Measurements from ENCODE around the gene NAP1L1.

NAP1L1 gene

GRCh38 chr12:76083246-76083903, 1.1 kb downstream of the NAP1L1 start:
- no peak for DNase-seq (ENCODE audit: low read depth)

GRCh38 chr12:76081909-76082308, 2.6 kb downstream of the NAP1L1 start:
- no peak for DNase-seq (ENCODE audit: low read depth)

- DNase-seq (ENCODE audit: low read depth) = no peak
Measured at GRCh38 chr12:76080729-76081415, 3.6 kb downstream of the NAP1L1 start.

DNA sequence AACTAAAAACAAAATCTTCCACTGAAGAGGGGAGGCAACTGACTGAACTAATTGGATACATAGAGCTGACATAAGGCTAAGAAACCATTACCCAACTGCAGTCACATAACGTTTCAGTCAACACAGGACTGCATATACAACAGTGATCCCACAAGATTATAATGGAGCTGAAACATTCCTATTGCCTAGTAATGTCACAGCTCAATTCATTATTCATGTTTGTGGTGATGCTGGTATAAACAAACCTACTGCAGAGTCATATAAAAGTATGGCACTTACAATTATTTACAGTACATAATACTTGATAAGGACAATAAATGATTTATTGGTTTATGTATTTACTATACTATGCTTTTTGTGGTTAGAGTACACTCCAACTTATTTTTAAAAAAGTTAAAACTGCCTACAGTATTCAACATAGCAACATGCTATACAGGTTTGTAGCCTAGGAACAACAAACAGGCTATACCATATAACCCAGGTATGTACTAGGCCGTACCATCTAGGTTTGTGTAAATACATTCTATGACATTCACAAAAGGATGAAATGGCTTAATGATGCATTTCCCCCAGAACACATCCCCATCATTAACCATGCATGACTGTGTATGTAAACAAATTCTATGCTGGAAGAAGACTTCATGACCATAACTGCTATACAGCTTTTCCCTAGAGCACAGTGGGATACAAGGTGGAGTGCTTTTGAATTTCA, 4.3 kb downstream of the NAP1L1 start:
- no peak for DNase-seq (ENCODE audit: low read depth)

GRCh38 chr12:76078748-76079147, 5.7 kb downstream of the NAP1L1 start:
- DNase-seq (ENCODE audit: low read depth) = no peak

DNA sequence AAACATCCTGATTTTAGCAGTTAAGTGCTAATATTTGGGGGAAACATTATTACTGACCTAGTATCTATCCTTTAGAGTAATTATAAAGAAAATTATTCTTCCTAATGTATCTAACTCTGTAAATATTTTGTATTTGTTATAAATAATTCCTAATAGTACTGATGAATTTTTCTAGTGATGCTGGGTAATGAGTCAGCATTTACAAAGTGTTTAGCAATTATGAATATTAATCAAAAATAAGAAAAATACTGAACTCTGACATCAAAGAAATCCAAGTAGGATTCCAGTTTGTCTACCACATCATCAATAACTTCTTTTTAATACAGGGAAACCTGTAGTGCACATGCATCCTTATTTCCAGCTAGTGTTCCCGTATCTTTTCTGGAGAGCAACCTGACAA, 9.0 kb downstream of the NAP1L1 start:
- no peak for DNase-seq (ENCODE audit: low read depth)

DNA sequence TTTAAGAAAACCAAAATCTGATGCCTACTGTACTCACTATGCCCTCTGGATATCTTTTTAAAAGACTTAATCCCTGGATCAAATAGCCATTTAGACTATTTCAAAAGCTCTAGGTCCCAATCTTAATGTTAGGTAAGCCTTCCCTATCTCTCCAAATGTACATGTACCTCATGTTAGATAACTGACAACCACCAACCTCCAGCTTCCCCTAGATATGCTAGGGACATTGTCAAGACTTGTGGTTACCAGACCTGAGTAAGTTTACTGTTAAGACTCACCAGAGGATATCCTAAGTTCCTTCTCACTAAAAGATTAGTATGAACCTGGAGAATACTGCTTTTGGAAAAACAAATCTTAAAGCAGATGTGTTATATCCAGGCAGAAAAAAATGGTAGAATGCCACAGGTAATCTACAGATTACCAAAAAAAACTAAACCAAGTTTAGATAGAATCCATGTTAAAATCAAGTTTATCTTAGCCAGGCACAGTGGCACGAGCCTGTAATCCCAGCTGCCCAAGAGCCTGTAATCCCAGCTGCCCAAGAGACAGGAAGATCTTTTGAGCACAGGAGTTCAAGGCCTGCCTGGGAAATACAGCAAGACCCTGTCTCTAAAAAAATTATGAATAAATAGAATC, 9.7 kb downstream of the NAP1L1 start:
- no peak for DNase-seq (ENCODE audit: low read depth)

GRCh38 chr12:76073561-76073960, 10.9 kb downstream of the NAP1L1 start:
- no peak for DNase-seq (ENCODE audit: low read depth)

DNA sequence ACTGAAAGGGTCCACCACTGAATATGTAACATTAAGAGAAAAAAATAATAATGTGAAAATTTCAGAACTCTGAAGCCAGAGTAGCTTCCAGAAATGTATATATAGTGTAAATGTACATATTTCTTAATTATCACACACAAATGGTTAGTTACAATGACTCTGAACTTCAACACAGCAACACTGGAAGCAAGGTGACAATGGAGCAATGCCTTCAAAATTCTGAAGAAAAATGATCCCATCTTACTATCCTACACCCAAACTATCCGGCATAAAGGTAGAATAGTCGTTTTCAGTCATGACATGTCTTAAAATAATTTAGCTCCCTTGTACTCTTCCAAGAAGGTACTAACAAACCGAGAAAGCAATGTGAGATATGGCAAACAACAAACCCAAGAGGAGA, 11.9 kb downstream of the NAP1L1 start:
- DNase-seq (ENCODE audit: low read depth) = no peak

DNA sequence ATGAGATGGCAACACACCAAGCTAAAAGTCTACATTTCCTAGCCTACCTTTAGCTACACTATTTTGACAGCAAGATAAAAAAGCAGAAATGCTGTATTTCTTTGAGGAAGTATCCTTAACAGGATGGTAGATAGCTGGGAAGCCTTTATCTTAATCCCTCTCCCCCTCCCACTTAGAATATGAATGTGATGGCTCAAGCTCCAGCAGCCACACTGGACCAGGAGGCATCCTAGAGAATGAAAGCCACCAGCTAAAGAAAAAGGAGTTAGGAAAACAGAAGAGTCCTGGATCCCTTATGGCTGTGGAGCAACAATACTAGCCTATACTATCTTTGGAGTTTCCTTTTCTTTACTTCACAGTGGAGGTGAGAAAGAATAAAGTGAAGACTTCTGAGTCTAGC, 15.1 kb downstream of the NAP1L1 start:
- no peak for DNase-seq (ENCODE audit: low read depth)

GRCh38 chr12:76065917-76066316, 18.6 kb downstream of the NAP1L1 start:
- DNase-seq (ENCODE audit: low read depth) = no peak

DNA sequence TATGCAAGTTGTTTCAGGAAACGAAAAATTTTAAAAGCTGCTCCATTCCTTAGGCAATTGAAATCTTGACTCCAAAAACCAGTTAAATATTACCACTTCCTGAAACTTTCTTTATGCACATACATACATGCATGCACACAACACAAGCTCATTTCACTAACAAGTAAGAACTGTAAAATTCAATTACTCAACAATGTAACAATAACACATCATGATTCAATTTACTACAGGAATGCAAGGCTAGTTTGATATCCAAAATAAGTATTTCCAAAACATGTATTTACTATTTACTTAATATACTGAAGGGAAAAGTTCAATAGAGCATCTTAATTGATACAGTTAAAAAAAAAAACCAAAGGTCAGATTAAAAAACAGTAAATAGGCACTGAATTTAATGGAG, 19.6 kb downstream of the NAP1L1 start:
- no peak for DNase-seq (ENCODE audit: low read depth)

GRCh38 chr12:76060111-76060510, 24.4 kb downstream of the NAP1L1 start:
- no peak for DNase-seq (ENCODE audit: low read depth)

GRCh38 chr12:76057326-76057725, 27.2 kb downstream of the NAP1L1 start:
- no peak for DNase-seq (ENCODE audit: low read depth)

DNA sequence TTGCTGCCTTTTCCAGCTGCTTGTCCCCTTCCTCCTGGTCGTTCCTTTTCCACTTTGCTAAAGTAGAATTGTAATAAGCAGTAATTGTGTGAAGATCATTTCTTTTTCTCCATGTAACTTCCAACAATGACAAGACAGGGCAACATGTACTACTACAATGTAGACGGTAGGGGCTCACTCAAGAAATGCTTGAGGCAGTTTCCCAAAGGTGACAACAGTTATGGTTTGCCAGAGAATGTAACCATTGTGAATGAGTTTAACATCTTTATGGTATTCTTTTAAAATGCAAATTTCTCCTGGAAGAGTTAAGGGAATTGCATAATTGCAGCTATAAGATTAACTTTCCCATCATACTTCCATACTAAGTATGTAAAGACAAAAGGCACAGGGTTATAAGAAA, 29.1 kb downstream of the NAP1L1 start:
- DNase-seq (ENCODE audit: low read depth) = no peak

DNA sequence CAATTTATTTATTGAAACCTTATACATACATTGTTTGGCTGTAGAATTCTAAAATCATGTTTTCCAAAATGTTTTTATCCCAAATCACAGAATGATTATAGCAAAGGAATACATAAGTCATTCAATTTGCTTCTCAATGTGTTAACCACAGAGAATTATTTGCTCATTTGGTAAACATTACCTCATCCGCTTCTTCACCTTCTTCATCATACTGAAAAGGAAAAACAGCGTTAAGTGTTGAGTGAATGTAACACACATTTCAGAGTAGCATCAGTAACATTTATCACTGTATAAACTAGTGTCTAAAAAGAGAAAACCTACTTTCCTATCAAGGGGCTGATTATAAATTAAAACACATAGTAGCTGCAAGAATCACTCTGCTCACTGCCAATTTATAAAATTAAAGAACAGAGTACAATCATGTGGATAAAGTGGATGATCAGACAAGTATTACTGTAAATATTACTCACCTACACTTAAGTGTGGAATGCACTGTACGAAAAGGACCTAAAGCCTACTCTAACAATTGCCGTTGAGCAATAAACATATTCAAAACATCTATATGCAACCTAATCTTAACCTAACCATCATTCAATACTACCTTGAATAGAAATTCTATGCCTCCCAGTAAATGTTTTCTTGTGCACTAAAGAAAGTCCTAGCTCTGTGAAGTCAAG, 34.8 kb downstream of the NAP1L1 start:
- no peak for DNase-seq (ENCODE audit: low read depth)

GRCh38 chr12:76047742-76048141, 36.7 kb downstream of the NAP1L1 start:
- peak; percentile 31 for DNase-seq (ENCODE audit: low read depth)

DNA sequence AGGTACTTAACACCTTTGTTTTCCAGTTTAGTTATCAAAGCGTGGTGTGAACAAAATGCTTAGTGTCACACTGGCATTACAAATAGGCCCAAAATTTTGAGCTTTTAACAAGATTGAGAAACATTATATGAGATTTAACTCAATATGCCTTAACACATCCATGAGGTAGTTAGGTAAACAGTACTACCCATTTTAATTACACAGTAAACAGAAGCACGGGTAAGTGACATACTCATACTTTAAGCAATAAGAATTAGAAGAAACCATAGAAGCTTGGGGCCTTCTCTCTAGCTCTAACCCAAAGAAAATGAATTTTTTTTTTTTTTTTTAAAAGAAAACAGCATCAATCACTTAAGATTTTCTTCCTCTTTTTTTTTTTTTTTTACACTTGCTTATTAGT, 37.4 kb downstream of the NAP1L1 start:
- no peak for DNase-seq (ENCODE audit: low read depth)

DNA sequence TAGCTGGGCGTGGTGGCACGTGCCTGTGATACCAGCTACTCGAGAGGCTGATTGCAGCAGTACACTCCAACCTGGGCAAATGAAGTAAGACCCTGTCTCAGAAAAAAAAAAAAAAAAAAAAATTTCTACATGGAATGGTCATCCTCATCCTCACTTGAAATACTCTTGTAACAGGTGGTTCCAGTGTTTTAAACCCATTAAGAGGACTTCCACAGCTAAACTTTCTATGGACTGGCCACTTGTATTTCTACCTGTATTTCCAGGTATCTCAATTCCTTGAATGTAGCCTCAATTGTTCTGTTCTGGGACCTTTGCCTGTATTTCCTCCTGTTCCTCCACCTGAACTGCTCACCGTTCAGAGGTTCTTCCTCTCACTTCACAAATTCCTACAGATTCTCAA, 41.1 kb downstream of the NAP1L1 start:
- no peak for DNase-seq (ENCODE audit: low read depth)

DNA sequence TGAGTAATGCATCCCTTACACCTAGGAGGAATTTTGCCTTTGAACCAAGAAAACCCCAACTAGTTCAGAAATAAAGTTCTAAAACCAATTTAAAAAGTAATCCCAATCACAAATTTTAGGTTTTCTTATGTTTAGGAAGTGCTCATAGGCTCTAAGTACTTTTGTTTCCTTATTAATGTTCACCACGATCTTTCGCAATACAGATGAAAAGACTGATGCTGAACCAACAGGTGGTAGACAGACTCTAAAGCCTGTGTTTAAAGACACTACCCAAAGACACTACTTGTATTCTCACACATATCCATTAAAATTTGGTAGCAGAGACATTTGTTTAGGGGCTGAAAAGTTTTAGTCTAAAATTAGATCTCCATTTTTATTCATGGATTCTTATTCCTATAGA, 42.3 kb downstream of the NAP1L1 start:
- DNase-seq (ENCODE audit: low read depth) = no peak

DNA sequence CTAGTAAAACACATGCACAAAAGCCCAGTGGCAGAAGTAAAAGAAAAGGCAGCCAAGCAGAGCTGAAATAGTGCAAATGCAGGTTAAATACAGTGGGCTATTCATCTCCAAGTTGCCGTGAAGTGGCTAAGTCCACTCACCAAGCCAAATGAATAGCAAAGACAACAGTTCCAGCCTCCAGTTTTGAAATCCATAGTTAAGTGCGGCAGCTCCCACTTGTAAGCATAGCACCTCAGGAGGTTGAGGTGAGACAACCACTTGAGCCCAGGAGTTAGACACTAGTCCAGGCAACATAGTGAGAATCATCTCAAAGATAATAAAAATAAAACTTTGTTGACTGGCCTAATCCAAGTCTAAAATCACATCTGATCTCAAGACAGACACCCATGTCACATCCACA, 43.1 kb downstream of the NAP1L1 start:
- no peak for DNase-seq (ENCODE audit: low read depth)

DNA sequence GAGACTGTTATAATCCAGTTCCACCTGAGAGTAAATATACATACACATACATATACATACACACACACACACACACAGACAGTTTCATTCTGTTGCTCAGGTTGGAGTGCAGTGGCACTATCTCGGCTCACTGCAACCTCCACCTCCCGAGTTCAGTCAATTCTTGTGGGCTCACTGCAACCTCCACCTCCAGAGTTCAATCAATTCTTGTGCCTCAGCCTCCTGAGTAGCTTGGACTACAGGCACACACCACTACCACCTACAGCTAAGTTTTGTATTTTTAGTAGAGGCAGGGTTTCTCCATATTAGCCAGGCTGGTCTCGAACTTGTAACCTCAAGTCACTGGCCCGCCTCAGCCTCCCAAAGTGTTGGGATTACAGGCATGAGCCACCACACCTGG, 44.0 kb downstream of the NAP1L1 start:
- DNase-seq (ENCODE audit: low read depth) = no peak
